HEK293T (cell line): Measurements from ENCODE around the gene SAA2.
"Not testable (repeated sequence)": the region's sequence is repeated elsewhere in the genome, so short reads cannot be mapped to it uniquely, and the experiment has no call there.

Source experiments
- CTCF ChIA-PET: fragments of 350-600 bp; formaldehyde crosslinking; extraction: SDS; loops from one replicate; lab custom pipeline; 2021; ENCODE audit warnings: antibody characterized with exemption, inconsistent platforms; lab: Yijun Ruan, JAX
- POLR2A ChIA-PET: fragments of 350-600 bp; formaldehyde crosslinking; extraction: SDS; loops from one replicate; lab custom pipeline; 2020; ENCODE audit warnings: antibody characterized with exemption, inconsistent platforms; lab: Yijun Ruan, JAX
- DNase-seq: peaks from one replicate; pipeline ENCODE4 v3.0.0; 2012; ENCODE audit warnings: mixed read lengths; ENCODE audit errors: extremely low spot score
- ARNT ChIP-seq: fragments of 450-650 bp; IDR thresholded peaks from 2 replicates; pipeline ENCODE4 v1.6.1; 2017; ENCODE audit warnings: mild to moderate bottlenecking
- BHLHE40 ChIP-seq: fragments of 450-650 bp; IDR thresholded peaks from 2 replicates; pipeline ENCODE4 v1.6.1; 2016; ENCODE audit warnings: mild to moderate bottlenecking, moderate library complexity, borderline replicate concordance
- CTBP1 ChIP-seq: fragments of 450-650 bp; IDR thresholded peaks from 2 replicates; pipeline ENCODE4 v1.6.1; 2016; ENCODE audit warnings: borderline replicate concordance
- ELF4 ChIP-seq: fragments of 450-650 bp; IDR thresholded peaks from 2 replicates; pipeline ENCODE4 v1.6.1; 2017; ENCODE audit warnings: antibody characterized with exemption
- FOXA1 ChIP-seq: fragments of 450-650 bp; IDR thresholded peaks from 2 replicates; pipeline ENCODE4 v1.6.1; 2016; ENCODE audit warnings: mild to moderate bottlenecking
- FOXK2 ChIP-seq: fragments of 450-650 bp; IDR thresholded peaks from 2 replicates; pipeline ENCODE4 v1.6.1; 2016; ENCODE audit warnings: mild to moderate bottlenecking
- FOXM1 ChIP-seq: fragments of 450-650 bp; IDR thresholded peaks from 2 replicates; pipeline ENCODE4 v1.6.1; 2017; ENCODE audit warnings: mild to moderate bottlenecking, borderline replicate concordance
- HDGF ChIP-seq: fragments of 450-650 bp; IDR thresholded peaks from 2 replicates; pipeline ENCODE4 v1.6.1; 2017; ENCODE audit warnings: antibody characterized with exemption, borderline replicate concordance
- L3MBTL2 ChIP-seq: fragments of 450-650 bp; conservative IDR thresholded peaks from 2 replicates; pipeline ENCODE4 v1.6.1; 2016; ENCODE audit warnings: mild to moderate bottlenecking
- LEF1 ChIP-seq: fragments of 450-650 bp; IDR thresholded peaks from 2 replicates; pipeline ENCODE4 v1.6.1; 2017; ENCODE audit warnings: mild to moderate bottlenecking, borderline replicate concordance
- NFRKB ChIP-seq: fragments of 450-650 bp; IDR thresholded peaks from 2 replicates; pipeline ENCODE4 v1.6.1; 2016; ENCODE audit warnings: mild to moderate bottlenecking, moderate library complexity
- PKNOX1 ChIP-seq: fragments of 450-650 bp; IDR thresholded peaks from 2 replicates; pipeline ENCODE4 v1.6.1; 2016
- SP1 ChIP-seq: fragments of 450-650 bp; IDR thresholded peaks from 2 replicates; pipeline ENCODE4 v1.6.1; 2017
- SUZ12 ChIP-seq: fragments of 450-650 bp; IDR thresholded peaks from 2 replicates; pipeline ENCODE4 v1.6.1; 2016; ENCODE audit warnings: mild to moderate bottlenecking
- TARDBP ChIP-seq: fragments of 450-650 bp; IDR thresholded peaks from 2 replicates; pipeline ENCODE4 v1.6.1; 2016
- ZNF384 ChIP-seq: fragments of 450-650 bp; IDR thresholded peaks from 2 replicates; pipeline ENCODE4 v1.6.1; 2016

The SAA2 gene

GRCh38 chr11:18204771-18205170 is 43.7 kb downstream of the SAA2 start:
- TF ChIP-seq PKNOX1 (no peak), FOXA1 (no peak), SP1 (no peak), SUZ12 (no peak), ELF4 (no peak), NFRKB (no peak), ARNT (no peak)
- DNase-seq: no peak
- ChIA-PET POLR2A (no interaction called here), CTCF (interaction anchor here (0.9 to 2.0 kb wide), 4 partner anchors 10 to 89 kb away, joined by 3 to 19 read pairs (median 6); no protein-coding TSS in a partner anchor)

GRCh38 chr11:18204220-18204619 is 44.2 kb downstream of the SAA2 start:
- no peak for TF ChIP-seq SP1
- TF ChIP-seq FOXK2: no peak
- TF ChIP-seq ARNT: no peak
- no peak for TF ChIP-seq FOXA1
- no peak for TF ChIP-seq BHLHE40
- no peak for TF ChIP-seq PKNOX1
- no peak for TF ChIP-seq L3MBTL2
- no peak for TF ChIP-seq ZNF384
- no peak for TF ChIP-seq NFRKB
- no peak for TF ChIP-seq TARDBP
- TF ChIP-seq LEF1: no peak
- TF ChIP-seq HDGF: no peak
- no peak for TF ChIP-seq CTBP1
- no peak for TF ChIP-seq SUZ12
- TF ChIP-seq ELF4: no peak
- no peak for TF ChIP-seq FOXM1
- ChIA-PET CTCF (interaction anchor here (0.6 to 2.0 kb wide), 15 partner anchors 9 to 473 kb away, joined by 3 to 19 read pairs (median 3); partner anchors contain the start of genes SAA4 and SAAL1), POLR2A (no interaction called here)
- DNase-seq: no peak

DNA sequence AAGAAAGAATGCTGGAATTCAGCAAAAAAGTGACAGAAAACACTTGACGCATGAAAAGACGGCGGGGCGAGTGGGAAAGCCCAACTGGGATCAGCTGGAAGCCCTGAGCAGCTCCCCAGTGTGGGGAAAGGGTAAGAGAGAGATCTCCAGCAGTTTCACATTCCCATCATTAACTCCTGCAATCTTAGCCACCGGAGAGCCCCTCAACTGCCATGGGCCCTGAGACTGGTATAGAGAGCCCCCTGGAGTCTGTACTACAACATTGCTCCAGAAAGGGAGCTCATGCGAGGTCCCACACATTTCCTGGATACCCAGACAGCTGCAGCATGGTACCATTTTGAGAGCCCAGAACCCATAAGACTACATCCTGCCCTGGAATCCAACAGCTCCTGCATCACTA is 44.7 kb downstream of the SAA2 start:
- ChIA-PET CTCF (interaction anchor here (0.6 to 2.0 kb wide), 15 partner anchors 9 to 473 kb away, joined by 3 to 19 read pairs (median 3); partner anchors contain the start of genes SAA4 and SAAL1), POLR2A (no interaction called here)
- TF ChIP-seq ELF4 (no peak), ARNT (no peak), LEF1 (no peak), SP1 (no peak), L3MBTL2 (no peak), TARDBP (no peak), CTBP1 (no peak), FOXK2 (no peak)
- peak; percentile 69 for DNase-seq

- CTCF ChIA-PET, POLR2A ChIA-PET, DNase-seq: not testable (repeated sequence)
Observed at GRCh38 chr11:18197738-18198137, 50.7 kb downstream of the SAA2 start.

- POLR2A ChIA-PET: no interaction called here
- CTCF ChIA-PET: no interaction called here
- TF ChIP-seq ELF4 (no peak), CTBP1 (no peak), BHLHE40 (no peak), FOXA1 (no peak), FOXM1 (no peak), SUZ12 (no peak), SP1 (no peak), ARNT (no peak), HDGF (no peak), FOXK2 (no peak)
- no peak for DNase-seq
Observed at GRCh38 chr11:18196532-18196931, 51.9 kb downstream of the SAA2 start.
